Lung (tissue), 12 donors: Measurements from ENCODE around the gene GFRA1. TPM values are rescaled to one million over a fixed set of nuclear protein-coding genes. Genes with fewer than 3 reads are reported as not detected.

Experiments
- ATAC-seq: fragments of 200-7000 bp; cut with Tn5 transposase; one replicate; pipeline ENCODE4 v1.9.1; 2020; ENCODE audit warnings: moderate number of reproducible peaks; ENCODE audit not compliant: insufficient read depth, low FRiP score
- DNase-seq, 3 donors: peaks; one replicate each; pipeline ENCODE4 v3.0.0-alpha.2; 2013 to 2017
- H3K27ac ChIP-seq, 2 donors: one replicate each; pipeline ENCODE4 v1.5.1; 2013; ENCODE audit warnings: mild to moderate bottlenecking in 2 of 2, moderate library complexity in 2 of 2, control low read depth in 1 of 2, inconsistent platforms in 1 of 2, low read depth in 1 of 2, low read length in 1 of 2
- H3K27me3 ChIP-seq, 3 donors: one replicate each; pipeline ENCODE4 v1.5.1; 2013; ENCODE audit warnings: low read length in 2 of 3; ENCODE audit not compliant: control insufficient read depth in 3 of 3, insufficient read depth in 3 of 3
- H3K36me3 ChIP-seq, 4 donors: one replicate each; pipeline ENCODE4 v1.5.1; 2013; ENCODE audit warnings: low read length in 4 of 4, mild to moderate bottlenecking in 1 of 4, moderate library complexity in 1 of 4; ENCODE audit not compliant: control insufficient read depth in 4 of 4, insufficient read depth in 4 of 4
- H3K4me1 ChIP-seq, 5 donors: one replicate each; pipeline ENCODE4 v1.5.1; 2013; ENCODE audit warnings: low read length in 5 of 5, mild to moderate bottlenecking in 2 of 5, moderate library complexity in 1 of 5; ENCODE audit not compliant: control insufficient read depth in 5 of 5, insufficient read depth in 5 of 5
- H3K4me3 ChIP-seq: one replicate; pipeline ENCODE4 v1.5.1; 2013; ENCODE audit warnings: mild to moderate bottlenecking, control low read depth, moderate library complexity
- H3K9ac ChIP-seq, 2 donors: one replicate each; pipeline ENCODE4 v1.5.1; 2013; ENCODE audit warnings: low read length in 2 of 2, control low read depth in 1 of 2; ENCODE audit not compliant: insufficient read depth in 1 of 2
- H3K9me3 ChIP-seq, 4 donors: one replicate each; pipeline ENCODE4 v1.5.1; 2013; ENCODE audit warnings: low read length in 3 of 4, mild to moderate bottlenecking in 1 of 4, moderate library complexity in 1 of 4; ENCODE audit not compliant: control insufficient read depth in 4 of 4, insufficient read depth in 3 of 4
- CTCF ChIP-seq: IDR thresholded peaks from 2 replicates; pipeline ENCODE4 v1.5.1; 2012; ENCODE audit warnings: mild to moderate bottlenecking; ENCODE audit errors: control extremely low read depth, extremely low read depth
- WGBS, 2 donors: extraction: QIAGEN DNeasy Blood & Tissue Kit; methylation state at CpG; one replicate each; pipeline ENCODE4 v1.1.7; 2013; 5-methylcytosine and 5-hydroxymethylcytosine counted together
- polyA plus RNA-seq, 2 donors: library from polyadenylated mRNA; stranded (reverse); fragments of 200-250 nt; gene quantifications; one replicate each; pipeline ENCODE4 v1.2.1, GENCODE V29; 2013
- total RNA-seq, 2 donors: library from RNA; depleted of rRNA in 1 of 2; stranded (reverse); fragments of >200 nt in 1 of 2; gene quantifications; one replicate each; pipeline ENCODE4 v1.2.1, GENCODE V29; 2014 to 2021
- donor health status: control.
- donor health status: control.
- donor health status: Bipolar disorder and iron deficiency.
- donor health status: healthy.
- donor health status: DM: yes; HTN: yes; CAD: no.

GFRA1 gene
- total and polyA plus RNA-seq, 4 donors = 0.51 to 30.4 (median 1.4) TPM

- 83 to 86% methylated on average over 5 of the region's 5 CpGs for WGBS, 2 donors
- ATAC-seq (no peak), DNase-seq (no peak)
- H3K27ac ChIP-seq = no peak overlapping the region
- TF ChIP-seq CTCF = no peak
- no peaks in the 10 kb centered on the region for H3K27me3 ChIP-seq
- no peak overlapping the region for H3K9ac ChIP-seq
- peaks cover 0 to 12% (median 0%) of the 10 kb centered on the region in 5 donors for H3K4me1 ChIP-seq
- no peak overlapping the region for H3K4me3 ChIP-seq
- H3K36me3 ChIP-seq = no peaks in the 10 kb centered on the region
- no peaks in the 10 kb centered on the region for H3K9me3 ChIP-seq
Measured at GRCh38 chr10:116070743-116071320, 202.2 kb downstream of the GFRA1 start.

GRCh38 chr10:116069856-116070255, 203.2 kb downstream of the GFRA1 start:
- Histone ChIP-seq H3K9me3 (no peaks in the 10 kb centered on the region), H3K4me1 (peaks cover 0 to 12% (median 0%) of the 10 kb centered on the region in 5 donors), H3K36me3 (no peaks in the 10 kb centered on the region), H3K9ac (no peak overlapping the region), H3K4me3 (no peak overlapping the region), H3K27ac (no peak overlapping the region), H3K27me3 (no peaks in the 10 kb centered on the region)
- no peak for TF ChIP-seq CTCF
- no peak for ATAC-seq
- peak in 2 of 3 donors; percentile 26 to 32 for DNase-seq
- WGBS, 2 donors = 56 to 68% methylated on average over 5 of the region's 5 CpGs

GRCh38 chr10:116067825-116068224, 205.2 kb downstream of the GFRA1 start:
- Histone ChIP-seq H3K4me3 (no peak overlapping the region), H3K27ac (no peak overlapping the region), H3K36me3 (no peaks in the 10 kb centered on the region), H3K27me3 (no peaks in the 10 kb centered on the region), H3K9me3 (no peaks in the 10 kb centered on the region), H3K4me1 (peaks cover 0 to 12% (median 0%) of the 10 kb centered on the region in 5 donors), H3K9ac (no peak overlapping the region)
- DNase-seq = no peak
- 92 to 93% methylated on average over 7 of the region's 7 CpGs for WGBS, 2 donors
- ATAC-seq = no peak
- no peak for TF ChIP-seq CTCF

GRCh38 chr10:116063107-116063506, 209.9 kb downstream of the GFRA1 start:
- no peak overlapping the region for H3K27ac ChIP-seq
- H3K27me3 ChIP-seq = no peaks in the 10 kb centered on the region
- no peaks in the 10 kb centered on the region for H3K9me3 ChIP-seq
- DNase-seq (no peak), ATAC-seq (no peak)
- H3K4me1 ChIP-seq = peaks cover 0 to 4% (median 0%) of the 10 kb centered on the region in 5 donors
- TF ChIP-seq CTCF = no peak
- no peaks in the 10 kb centered on the region for H3K36me3 ChIP-seq
- H3K4me3 ChIP-seq = no peak overlapping the region
- no peak overlapping the region for H3K9ac ChIP-seq
- 73 to 75% methylated on average over 4 of the region's 4 CpGs for WGBS, 2 donors
